Measurements from ENCODE around the gene SUSD4.
"Not testable (repeated sequence)": the region's sequence is repeated elsewhere in the genome, so short reads cannot be mapped to it uniquely, and the experiment has no call there.

DNA sequence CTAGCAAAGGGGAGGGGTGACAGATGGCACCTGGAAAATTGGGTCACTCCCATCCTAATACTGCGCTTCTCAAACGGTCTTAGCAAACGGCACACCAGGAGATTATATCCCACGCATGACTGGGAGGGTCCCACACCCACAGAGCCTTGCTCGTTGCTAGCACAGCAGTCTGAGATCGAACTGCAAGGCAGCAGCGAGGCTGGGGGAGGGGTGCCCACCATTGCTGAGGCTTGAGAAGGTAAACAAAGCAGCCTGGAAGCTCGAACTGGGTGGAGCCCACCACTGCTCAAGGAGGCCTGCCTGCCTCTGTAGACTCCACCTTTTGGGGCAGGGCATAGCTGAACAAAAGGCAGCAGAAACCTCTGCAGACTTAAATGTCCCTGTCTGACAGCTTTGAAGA lies 85.7 kb downstream of the SUSD4 start:
- TF ChIP-seq, protein P1, sequence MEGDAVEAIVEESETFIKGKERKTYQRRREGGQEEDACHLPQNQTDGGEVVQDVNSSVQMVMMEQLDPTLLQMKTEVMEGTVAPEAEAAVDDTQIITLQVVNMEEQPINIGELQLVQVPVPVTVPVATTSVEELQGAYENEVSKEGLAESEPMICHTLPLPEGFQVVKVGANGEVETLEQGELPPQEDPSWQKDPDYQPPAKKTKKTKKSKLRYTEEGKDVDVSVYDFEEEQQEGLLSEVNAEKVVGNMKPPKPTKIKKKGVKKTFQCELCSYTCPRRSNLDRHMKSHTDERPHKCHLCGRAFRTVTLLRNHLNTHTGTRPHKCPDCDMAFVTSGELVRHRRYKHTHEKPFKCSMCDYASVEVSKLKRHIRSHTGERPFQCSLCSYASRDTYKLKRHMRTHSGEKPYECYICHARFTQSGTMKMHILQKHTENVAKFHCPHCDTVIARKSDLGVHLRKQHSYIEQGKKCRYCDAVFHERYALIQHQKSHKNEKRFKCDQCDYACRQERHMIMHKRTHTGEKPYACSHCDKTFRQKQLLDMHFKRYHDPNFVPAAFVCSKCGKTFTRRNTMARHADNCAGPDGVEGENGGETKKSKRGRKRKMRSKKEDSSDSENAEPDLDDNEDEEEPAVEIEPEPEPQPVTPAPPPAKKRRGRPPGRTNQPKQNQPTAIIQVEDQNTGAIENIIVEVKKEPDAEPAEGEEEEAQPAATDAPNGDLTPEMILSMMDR (IDR thresholded peaks at IDR 0.05), result not testable (repeated sequence)
- not testable (repeated sequence) for TF ChIP-seq EZH2phosphoT487 (IDR thresholded peaks at IDR 0.05)
